SK-MEL-5 (cell line): ENCODE data around the gene C3orf52. TPM values are rescaled to one million over a fixed set of nuclear protein-coding genes. Genes with fewer than 3 reads are reported as not detected.
"Not testable (repeated sequence)": the region's sequence is repeated elsewhere in the genome, so short reads cannot be mapped to it uniquely, and the experiment has no call there.

ENCODE experiments used
- DNase-seq: peaks from one replicate; pipeline ENCODE4 v3.0.0-alpha.2; 2016; ENCODE audit warnings: low read depth, low spot score
- in situ Hi-C: cut with HindIII; loops from 2 replicates; pipeline ENCODE4 v1.10.0; 2016; ENCODE audit warnings: low sequenced_read_pairs, high pct_unique_total_duplicates, low pct_unique_long_range_greater_than_20kb
- polyA plus RNA-seq, 2 experiments: library from polyadenylated mRNA; depleted of rRNA; stranded (reverse); fragments of >200 nt; gene quantifications; 2 replicates each; pipeline ENCODE4 v1.2.3, GENCODE V29; 2015
- total RNA-seq: library from RNA; depleted of rRNA; stranded (reverse); fragments of >200 nt; shearing (Covaris generic); gene quantifications from 2 replicates; pipeline ENCODE4 v1.2.3, GENCODE V29; 2014; rRNA removed

Gene C3orf52
- total RNA-seq, result 11.0 and 12.4 TPM in 2 replicates
- 8.6 and 11.3 TPM in 2 replicates for polyA plus RNA-seq (2015; cell fraction: cytosol; rRNA removed)
- polyA plus RNA-seq (2015; cell fraction: nucleus; rRNA removed), result 31.7 and 41.6 TPM in 2 replicates

GRCh38 chr3:112086076-112086854, at the start of gene C3orf52:
C3orf52 (plus strand) TSS chr3:112086389; CDS start chr3:112086408, 19 bp downstream.
- peak; percentile 84 for DNase-seq
- in situ Hi-C loops, result no loop called here

- in situ Hi-C loops, DNase-seq: not testable (repeated sequence)
Measured at GRCh38 chr3:112037194-112037593, 49.0 kb upstream of the C3orf52 start.

GRCh38 chr3:112038863-112039262, 47.3 kb upstream of the C3orf52 start:
- in situ Hi-C loops, result no loop called here
- no peak for DNase-seq

GRCh38 chr3:112041321-112041720, 44.9 kb upstream of the C3orf52 start:
- no peak for DNase-seq
- in situ Hi-C loops, result no loop called here

GRCh38 chr3:112042842-112043280, 43.3 kb upstream of the C3orf52 start:
- DNase-seq, result peak; percentile 99
- in situ Hi-C loops, result no loop called here

GRCh38 chr3:112043621-112044201, 42.5 kb upstream of the C3orf52 start:
- in situ Hi-C loops, result no loop called here
- peak; percentile 91 for DNase-seq

GRCh38 chr3:112046599-112046998, 39.6 kb upstream of the C3orf52 start:
- DNase-seq, result no peak
- in situ Hi-C loops, result no loop called here

- in situ Hi-C loops, result no loop called here
- DNase-seq, result no peak
Measured at GRCh38 chr3:112047264-112047663, 38.9 kb upstream of the C3orf52 start.

- no peak for DNase-seq
- in situ Hi-C loops, result no loop called here
Measured at GRCh38 chr3:112048911-112049310, 37.3 kb upstream of the C3orf52 start.

- DNase-seq, result no peak
- in situ Hi-C loops, result no loop called here
Measured at GRCh38 chr3:112053229-112053628, 33.0 kb upstream of the C3orf52 start.

- in situ Hi-C loops, result no loop called here
- DNase-seq, result no peak
Measured at GRCh38 chr3:112056451-112056929, 29.7 kb upstream of the C3orf52 start.

GRCh38 chr3:112059497-112059896, 26.7 kb upstream of the C3orf52 start:
- no peak for DNase-seq
- in situ Hi-C loops, result no loop called here

GRCh38 chr3:112061152-112061551, 25.0 kb upstream of the C3orf52 start:
- no peak for DNase-seq
- in situ Hi-C loops, result no loop called here

GRCh38 chr3:112072387-112073060, 13.7 kb upstream of the C3orf52 start:
- in situ Hi-C loops, result not testable (repeated sequence)

GRCh38 chr3:112074006-112074405, 12.2 kb upstream of the C3orf52 start:
- no peak for DNase-seq
- in situ Hi-C loops, result no loop called here

More at GRCh38 chr3:112072387-112073060, 13.7 kb upstream of the C3orf52 start:
- not testable (repeated sequence) for DNase-seq

GRCh38 chr3:112074616-112075497, 11.3 kb upstream of the C3orf52 start:
- in situ Hi-C loops, result no loop called here
- DNase-seq, result peak; percentile 33
